Activated CD4-positive, CD25-positive, alpha-beta regulatory T cell treated with anti-CD3 and anti-CD28 coated beads, Interleukin-2, amount 50 U/mL, for 16 hours (primary cell): ENCODE results near the gene HSBP1L1.
"Not testable (repeated sequence)": the region's sequence is repeated elsewhere in the genome, so short reads cannot be mapped to it uniquely, and the experiment has no call there.

ENCODE experiments used
- DNase-seq: peaks from one replicate; pipeline ENCODE4 v3.0.0-alpha.2; 2020; ENCODE audit warnings: low read depth, low spot score

HSBP1L1 gene

DNA sequence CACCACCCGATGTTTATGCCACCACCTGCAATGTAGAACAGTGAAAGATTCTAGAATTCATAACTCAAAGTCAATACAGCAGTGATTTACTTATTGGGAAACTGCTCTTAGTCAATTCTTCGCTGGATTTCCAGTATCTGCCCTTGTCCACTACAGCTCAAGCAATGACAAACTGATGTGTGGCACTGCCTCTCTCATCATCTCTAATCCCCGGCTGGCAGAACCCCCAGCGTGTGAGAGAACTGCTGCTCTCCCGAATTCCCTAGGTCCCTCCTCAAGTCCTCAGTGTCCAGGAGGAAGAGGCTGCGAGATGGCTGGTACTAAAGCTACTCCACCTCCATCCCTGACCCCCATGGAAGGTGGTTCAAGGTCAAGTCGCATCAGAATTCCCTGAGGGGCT is 22.3 kb downstream of the HSBP1L1 start:
- DNase-seq = no peak

DNA sequence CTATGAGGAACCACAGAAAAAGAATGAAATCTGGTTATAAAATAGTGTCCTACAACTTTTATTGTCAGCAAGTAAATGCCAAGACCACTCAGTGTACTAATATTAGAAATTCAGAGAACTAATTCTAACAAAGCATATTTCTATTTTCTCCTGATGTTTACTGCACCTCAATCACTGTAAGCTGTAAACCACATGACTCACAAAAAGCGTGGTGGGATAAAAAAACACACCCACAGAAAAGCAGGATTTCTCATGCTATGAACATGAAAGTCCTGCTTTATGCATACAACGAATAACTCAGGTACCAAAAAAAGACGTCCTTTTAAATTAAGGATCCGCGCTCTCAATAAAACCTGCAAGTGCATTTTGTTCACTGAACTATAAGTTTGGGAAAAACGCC is 23.1 kb downstream of the HSBP1L1 start:
- DNase-seq = no peak

DNA sequence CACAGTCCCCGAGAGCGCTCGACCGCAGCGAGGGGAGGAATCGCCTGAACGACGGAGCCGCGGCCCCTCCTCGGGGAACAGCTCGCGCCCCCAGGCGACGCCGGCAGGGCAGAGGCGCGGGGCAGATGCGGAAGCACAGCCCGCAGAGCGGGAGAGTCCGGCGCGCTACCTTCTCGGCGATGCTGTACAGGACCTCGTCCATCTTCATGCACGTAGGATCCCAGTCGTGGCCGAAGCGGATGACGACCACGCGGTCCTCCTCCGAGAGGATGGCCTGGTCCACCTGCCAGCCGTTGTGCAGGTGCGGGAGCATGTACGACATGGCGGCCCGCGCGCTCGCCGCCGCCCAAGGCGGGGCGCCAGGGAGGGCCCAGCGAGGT is 23.6 kb downstream of the HSBP1L1 start:
- DNase-seq = peak; percentile 31

DNA sequence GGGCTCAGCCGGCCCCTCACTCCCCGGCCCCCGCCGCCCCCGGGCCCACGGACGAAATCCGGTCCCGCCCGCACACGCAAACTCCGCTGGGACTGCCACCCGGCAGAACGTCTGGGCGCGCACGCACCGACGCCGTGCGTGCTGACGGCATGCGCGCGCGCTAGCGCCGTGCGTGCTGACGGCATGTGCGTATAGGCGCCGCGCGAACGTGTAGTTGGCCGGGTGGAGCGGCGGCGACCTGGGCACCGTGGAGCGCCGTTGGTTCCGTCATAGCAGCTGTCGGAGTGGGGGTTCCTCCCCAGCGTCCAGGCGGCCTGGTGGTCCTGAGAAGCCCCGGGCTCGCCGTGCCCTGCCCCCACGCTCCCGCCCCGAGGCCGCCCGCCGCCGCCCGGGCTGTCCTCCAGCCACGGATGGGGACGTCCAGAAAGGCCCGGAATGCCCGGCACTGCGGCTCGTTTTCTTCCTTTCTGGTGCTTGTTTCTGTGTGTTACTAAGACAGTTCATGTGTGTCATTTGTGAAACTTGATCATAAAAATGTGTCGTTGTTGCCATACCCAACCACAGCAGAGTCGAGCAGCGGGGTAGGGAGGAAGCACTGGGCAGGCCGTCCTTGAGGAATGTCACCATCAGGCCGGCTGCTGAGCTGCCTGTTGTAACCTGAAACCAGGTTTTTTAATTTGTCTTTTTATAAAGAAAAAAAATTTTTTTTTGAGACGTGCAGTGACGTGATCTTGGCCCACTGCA is 24.2 kb downstream of the HSBP1L1 start, which contains the start of gene TXNL4A:
Gene TXNL4A, minus strand, starts transcription at position 113 of the 744 bp plus-strand sequence. CDS start 171 bp downstream, outside the sequence.
- peak; percentile 66 for DNase-seq

DNA sequence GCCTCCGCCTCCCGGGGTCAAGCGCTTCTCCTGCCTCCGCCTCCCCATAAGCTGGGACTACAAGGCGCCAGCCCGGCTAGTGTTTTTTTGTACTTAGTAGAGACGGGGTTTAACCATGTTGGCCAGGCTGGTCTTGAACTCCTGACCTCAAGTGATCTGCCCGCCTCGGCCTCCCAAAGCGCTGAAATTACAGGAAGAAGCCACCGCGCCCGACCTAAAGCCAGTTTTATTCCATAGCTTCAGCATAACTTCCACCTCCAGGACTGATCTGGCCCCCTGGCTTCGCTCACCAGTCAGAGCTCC is 24.7 kb downstream of the HSBP1L1 start:
- DNase-seq = no peak

DNA sequence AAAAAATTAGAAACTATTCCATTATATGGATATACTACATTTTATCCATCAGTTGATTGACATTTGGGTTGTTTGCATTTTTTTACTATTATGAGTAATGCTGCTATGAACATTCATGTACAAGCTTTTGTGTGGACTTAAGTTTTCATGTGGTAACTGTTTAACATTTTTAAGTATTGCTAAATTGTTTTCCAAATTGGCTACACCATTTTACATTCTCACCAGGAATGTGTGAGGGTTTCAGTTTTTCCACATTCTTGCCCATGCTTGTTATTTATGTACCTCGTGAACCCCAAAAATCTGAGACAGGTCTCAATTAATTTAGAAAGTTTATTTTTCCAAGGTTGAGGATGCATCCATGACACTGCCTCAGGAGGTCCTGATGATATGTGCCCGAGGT is 27.1 kb downstream of the HSBP1L1 start:
- no peak for DNase-seq

DNA sequence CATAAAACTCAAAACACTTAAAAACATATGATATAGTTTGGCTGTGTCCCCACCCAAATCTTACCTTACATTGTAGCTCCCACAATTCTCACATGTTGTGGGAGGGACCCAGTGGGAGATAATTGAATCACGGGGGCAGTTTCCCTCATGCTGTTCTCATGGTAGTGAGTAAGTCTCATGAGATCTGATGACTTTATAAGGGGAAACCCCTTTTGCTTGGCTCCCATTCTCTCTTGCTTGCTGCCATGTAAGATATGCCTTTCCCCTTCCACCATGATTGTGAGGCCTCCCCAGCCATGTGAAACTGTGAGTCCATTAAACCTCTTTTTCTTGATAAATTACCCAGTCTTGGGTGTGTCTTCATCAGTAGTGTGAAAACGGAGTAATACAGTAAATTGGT is 35.3 kb downstream of the HSBP1L1 start:
- not testable (repeated sequence) for DNase-seq

DNA sequence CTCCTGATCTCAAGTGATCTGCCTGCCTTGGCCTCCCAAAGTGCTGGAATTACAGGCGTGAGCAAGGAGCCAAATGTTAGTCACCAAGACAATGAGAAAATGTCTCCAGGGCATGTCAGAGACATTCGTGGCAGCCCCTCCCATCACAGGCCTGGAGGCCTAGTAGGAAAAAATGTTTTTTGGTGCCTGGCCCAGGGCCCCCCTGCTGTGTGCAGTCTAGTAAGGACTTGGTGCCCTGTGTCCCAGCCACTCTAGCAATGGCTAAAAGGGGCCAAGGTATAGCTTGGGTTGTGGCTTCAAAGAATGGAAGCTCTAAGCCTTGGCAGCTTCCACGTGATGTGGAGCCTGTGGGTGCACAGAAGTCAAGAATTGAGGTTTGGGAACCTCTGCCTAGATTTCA is 36.4 kb downstream of the HSBP1L1 start:
- no peak for DNase-seq

DNA sequence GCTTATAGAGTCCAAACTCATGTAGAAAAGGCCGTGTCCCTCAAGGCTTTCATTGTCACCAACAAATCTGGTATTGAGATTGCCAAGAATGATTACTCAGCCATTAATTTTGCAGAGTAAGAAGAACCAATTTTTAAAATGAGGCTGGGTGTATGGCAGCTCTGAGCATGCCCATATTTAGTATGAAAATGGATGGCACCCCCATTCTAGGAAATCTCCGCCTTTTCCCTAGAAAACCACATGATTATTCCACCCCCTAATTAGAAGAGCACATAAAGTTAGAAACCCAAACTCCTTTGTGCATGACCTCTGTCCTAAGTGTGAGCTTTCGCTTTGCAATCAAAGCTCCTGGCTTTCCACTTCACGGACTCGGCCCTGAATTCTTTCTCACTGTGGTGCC is 38.0 kb downstream of the HSBP1L1 start:
- no peak for DNase-seq

DNA sequence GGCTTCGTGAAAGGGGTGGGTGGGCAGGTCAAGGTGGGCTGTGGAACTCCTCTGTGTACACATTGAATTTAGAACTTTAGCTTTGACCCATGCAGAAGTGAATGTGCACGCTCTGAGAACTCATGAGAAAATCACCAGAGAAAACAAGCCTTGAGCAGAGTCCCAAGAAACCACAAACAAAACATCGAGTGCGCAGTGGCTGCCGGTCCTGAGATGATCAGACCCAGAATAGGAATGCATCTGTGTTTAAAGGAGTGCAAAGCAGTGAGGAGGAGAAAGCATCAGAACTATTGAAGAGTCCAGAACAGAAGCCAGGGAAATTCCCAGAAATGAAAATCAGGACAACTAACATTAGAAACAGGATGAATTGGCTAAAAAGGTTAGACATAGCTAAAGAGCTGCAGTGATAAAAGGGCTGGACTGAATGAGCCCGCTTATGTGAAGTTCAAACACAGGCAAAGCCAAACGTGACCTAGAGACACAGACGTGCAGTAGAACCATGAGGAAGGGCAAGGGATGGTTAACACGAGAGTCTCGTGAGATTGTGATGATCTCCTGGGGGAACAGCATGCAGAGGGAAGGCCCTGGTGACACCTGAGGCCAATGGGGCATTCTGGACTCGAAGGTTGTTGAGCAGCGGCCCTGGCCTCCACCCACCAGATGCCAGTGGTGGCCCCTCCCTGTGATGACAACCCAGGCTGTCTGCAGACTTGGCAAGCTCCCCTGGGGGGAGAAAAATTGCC is 40.3 kb downstream of the HSBP1L1 start:
- no peak for DNase-seq

DNA sequence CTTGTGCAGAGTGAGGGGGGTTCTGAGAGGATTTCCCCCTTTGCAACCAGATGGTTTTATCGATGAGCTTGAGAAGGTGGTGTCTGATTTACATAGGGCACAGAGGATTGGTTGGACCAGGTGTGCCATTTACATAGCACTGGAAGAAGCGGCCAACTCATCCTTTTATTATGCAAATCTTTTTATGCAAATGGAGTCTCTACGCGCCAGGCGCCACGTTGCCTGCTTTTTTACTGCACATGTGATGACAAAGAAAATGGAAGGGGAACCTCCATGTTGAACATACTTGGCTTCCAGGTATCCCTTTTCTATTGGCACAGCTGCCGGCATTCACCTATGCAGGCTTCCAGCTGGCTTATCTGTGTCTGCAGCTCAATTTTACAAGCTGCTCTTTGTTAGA is 42.3 kb downstream of the HSBP1L1 start:
- DNase-seq = no peak

DNA sequence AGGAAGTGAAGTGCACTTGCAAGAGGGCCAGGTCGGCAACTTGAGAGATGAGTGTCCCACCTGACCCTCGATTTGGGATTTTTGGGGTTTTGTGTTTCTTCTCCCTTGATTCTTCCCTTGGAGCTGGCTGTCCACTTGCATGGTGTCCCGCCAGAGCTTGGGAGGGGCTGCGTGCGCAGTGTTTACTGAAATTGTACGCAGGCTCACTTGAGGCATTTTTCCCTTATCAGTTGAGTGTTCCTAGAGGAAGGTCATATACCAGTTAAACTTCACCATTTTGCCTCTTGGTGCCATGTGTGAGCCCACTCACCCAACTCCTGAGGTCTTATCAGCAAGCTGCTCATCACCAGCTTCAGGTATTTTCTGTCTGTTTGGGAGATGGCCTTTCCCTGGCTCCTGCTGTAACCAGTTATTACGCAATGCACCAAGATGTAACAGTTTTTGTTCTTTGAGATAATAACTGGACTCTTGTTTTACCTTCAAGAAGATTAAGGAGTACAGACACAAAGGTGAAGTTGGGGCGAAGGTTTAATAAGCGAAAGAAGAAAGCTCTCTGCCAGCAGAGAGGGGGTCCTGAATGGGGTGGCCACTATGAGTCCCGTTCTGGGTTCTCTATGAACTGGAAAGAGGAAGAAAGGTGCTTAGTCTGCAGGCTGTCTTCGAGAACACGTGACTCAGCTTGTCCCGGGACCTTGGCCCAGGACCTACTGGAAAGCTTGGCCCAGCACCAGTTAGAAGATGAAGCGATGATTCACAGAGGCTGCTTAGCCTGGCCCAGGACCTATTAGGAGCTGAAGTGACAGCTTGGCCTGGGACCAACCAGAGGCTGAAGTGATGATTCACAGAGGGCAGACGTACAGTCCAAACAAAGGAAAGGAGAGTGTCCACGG is 45.5 kb downstream of the HSBP1L1 start:
- no peak for DNase-seq

DNA sequence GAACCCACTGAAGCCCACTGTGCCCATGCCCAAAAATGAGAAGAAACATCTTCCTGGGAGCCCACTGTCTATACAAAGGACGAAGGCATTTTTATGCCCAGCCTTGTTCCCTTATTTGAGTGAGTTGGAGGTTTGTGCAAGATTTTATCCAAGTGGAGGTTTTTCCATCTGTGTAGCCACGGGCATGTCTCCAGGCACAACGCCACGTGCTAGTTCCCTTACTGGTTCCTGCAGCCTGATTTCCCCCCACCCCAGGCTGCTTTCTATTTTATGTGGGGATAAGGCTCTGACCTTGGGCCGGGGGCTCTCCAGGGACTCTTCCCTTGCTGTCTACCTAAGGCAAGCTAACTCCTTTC is 46.1 kb downstream of the HSBP1L1 start:
- no peak for DNase-seq

DNA sequence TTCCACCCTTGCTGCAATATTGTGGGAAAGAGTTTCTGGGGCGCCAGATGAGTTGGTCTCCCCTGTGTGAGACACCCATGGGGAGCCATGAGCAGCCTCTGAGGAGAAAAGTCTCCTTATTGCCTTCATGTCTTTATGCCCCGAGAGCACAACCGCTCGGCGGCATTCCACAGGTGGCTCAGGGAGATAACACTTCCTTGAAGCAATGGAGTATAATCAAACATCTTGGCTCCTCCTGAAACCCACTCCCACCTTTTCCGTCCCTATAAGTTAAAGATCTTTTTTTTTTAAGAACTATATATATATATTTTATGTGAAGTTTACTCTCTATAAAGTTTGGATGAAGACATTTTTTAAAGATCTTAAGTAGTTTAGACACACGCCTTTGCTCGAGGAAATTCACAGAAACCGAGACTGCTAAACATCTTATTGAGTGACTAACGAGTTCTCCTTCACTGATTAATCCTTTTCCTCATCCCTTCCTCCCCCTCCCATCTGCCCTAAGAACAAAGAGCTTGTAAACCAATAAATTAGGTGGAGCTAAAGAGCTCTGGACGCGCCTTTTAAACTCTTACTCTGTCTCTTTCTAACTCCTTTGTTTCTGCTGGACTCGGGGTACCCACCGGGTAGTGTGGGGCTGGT is 47.2 kb downstream of the HSBP1L1 start:
- not testable (repeated sequence) for DNase-seq

DNA sequence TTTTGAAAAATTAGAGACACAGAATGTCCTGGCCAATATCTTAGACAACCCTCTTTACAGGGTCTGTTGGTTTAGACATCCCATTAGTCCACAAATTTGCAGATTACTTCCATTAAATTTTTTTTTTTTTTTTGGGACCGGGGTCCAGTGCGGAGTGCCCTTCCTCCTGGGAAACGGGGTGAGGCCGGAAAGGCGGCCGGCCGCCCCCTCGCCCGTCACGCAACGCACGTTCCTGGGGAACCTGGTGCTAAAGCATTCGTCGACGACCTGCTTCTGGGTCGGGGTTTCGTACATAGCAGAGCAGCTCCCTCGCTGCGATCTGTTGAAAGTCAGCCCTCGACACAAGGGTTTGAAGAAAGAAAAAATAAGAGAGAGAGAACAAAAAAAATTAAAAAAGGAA is 48.3 kb downstream of the HSBP1L1 start:
- DNase-seq = no peak
